ENCODE measurements around the gene TOP1.

TOP1 gene

GRCh38 chr20:41004531-41005360, 23.9 kb upstream of the TOP1 start:
- H3K4me1 ChIP-seq (ENCODE audit: insufficient read depth, insufficient read length): peaks cover 11% of the 10 kb centered on the region
- H3K4me3 ChIP-seq (ENCODE audit: insufficient read length, low read depth): no peak overlapping the region

DNA sequence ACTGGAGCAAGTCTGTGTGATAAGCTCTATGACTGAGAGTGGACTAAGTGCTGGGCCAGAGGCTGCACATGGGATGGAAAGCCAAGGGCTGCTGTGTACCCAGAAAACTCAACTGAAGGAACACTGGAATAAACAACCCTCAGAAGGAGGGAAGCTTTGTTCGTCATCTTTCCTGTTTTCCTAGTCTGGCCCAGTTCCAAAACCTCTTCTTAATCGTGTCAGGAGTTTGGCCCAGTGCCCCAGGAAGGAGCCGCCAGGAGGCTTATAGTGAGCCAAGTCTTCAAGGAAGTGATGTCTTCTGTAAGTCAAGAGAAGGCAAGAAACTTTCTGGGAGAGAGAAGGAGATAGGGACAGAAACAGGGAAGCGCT, 23.3 kb upstream of the TOP1 start:
- no peak overlapping the region for H3K9ac ChIP-seq (ENCODE audit: insufficient read length, low read depth)
- peaks cover 11% of the 10 kb centered on the region for H3K4me1 ChIP-seq (ENCODE audit: insufficient read depth, insufficient read length)
- no peak for DNase-seq (ENCODE audit: low read depth, low spot score)

More at GRCh38 chr20:41004531-41005360, 23.9 kb upstream of the TOP1 start:
- TF ChIP-seq YY1 (IDR thresholded peaks at IDR 0.05; ENCODE audit: insufficient read depth, insufficient read length) (no peak), ZNF274 (IDR thresholded peaks at IDR 0.05; ENCODE audit: low read depth, low read length) (no peak), SUZ12 (IDR thresholded peaks at IDR 0.05; ENCODE audit: extremely low read depth, insufficient read depth, insufficient read length) (no peak)
- Histone ChIP-seq H3K27me3 (ENCODE audit: insufficient read depth, insufficient read length) (no peaks in the 10 kb centered on the region), H3K36me3 (ENCODE audit: insufficient read depth, insufficient read length, low read length) (no peaks in the 10 kb centered on the region), H3K9me3 (ENCODE audit: insufficient read depth, low read length) (peaks cover 19% of the 10 kb centered on the region; the same call in 1 of the 2 replicates), H3K9ac (ENCODE audit: insufficient read length, low read depth) (no peak overlapping the region)
- no peak for DNase-seq (ENCODE audit: low read depth, low spot score)

DNA sequence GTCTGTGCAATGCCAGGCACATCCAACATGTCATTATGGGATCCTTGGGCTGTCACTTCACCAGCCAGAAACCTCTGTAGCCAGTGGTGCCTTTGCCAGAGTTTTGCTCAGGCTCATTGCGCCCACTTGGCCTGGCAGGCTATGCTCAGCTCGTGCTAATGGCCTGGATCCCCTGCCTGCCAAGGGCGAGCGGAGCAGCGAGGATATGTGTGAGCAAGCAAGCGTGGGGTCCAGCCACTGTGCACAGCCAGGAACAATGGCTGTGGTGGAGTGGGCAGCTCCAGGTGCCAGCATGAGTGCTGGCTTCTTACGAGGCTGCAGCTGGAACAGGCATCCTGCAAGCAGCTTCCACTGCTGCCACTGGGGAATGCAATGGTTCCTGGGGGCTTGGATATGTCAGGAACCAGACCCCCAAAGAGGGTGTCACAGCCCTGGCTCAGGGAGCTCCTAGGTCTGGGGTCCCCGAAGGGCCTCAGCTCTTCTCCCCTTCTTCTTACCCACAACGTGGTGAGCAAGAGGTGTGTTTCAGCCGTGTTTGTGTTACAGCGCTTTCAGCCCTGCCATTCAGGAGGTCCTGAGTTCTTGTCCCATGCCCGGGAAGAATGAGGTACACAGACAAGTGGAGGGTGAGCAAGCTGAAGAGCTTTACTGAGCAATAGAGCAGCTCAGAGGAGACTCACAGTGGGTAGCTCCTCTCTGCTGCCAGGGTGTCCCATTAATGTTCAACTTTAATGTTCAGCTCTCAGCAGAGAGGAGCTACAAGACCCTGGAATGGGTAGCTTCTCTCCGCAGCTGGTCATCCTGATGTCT, 22.3 kb upstream of the TOP1 start:
- Histone ChIP-seq H3K9ac (ENCODE audit: insufficient read length, low read depth) (no peak overlapping the region), H3K27me3 (ENCODE audit: insufficient read depth, insufficient read length) (no peaks in the 10 kb centered on the region), H3K4me1 (ENCODE audit: insufficient read depth, insufficient read length) (peaks cover 11% of the 10 kb centered on the region), H3K4me3 (ENCODE audit: insufficient read length, low read depth) (no peak overlapping the region), H3K9me3 (ENCODE audit: insufficient read depth, low read length) (peaks cover 19% of the 10 kb centered on the region; the same call in 1 of the 2 replicates), H3K36me3 (ENCODE audit: insufficient read depth, insufficient read length, low read length) (no peaks in the 10 kb centered on the region)
- DNase-seq (ENCODE audit: low read depth, low spot score): no peak
- TF ChIP-seq SUZ12 (IDR thresholded peaks at IDR 0.05; ENCODE audit: extremely low read depth, insufficient read depth, insufficient read length) (no peak), YY1 (IDR thresholded peaks at IDR 0.05; ENCODE audit: insufficient read depth, insufficient read length) (no peak), ZNF274 (IDR thresholded peaks at IDR 0.05; ENCODE audit: low read depth, low read length) (no peak)

More for the DNA sequence above, 23.3 kb upstream of the TOP1 start:
- Histone ChIP-seq H3K4me3 (ENCODE audit: insufficient read length, low read depth) (no peak overlapping the region), H3K9me3 (ENCODE audit: insufficient read depth, low read length) (peaks cover 19% of the 10 kb centered on the region; the same call in 1 of the 2 replicates), H3K27me3 (ENCODE audit: insufficient read depth, insufficient read length) (no peaks in the 10 kb centered on the region), H3K36me3 (ENCODE audit: insufficient read depth, insufficient read length, low read length) (no peaks in the 10 kb centered on the region)
- TF ChIP-seq SUZ12 (IDR thresholded peaks at IDR 0.05; ENCODE audit: extremely low read depth, insufficient read depth, insufficient read length): no peak

GRCh38 chr20:41006936-41007474, 21.6 kb upstream of the TOP1 start:
- Histone ChIP-seq H3K9me3 (ENCODE audit: insufficient read depth, low read length) (peaks cover 19% of the 10 kb centered on the region; the same call in 1 of the 2 replicates), H3K4me3 (ENCODE audit: insufficient read length, low read depth) (no peak overlapping the region), H3K36me3 (ENCODE audit: insufficient read depth, insufficient read length, low read length) (no peaks in the 10 kb centered on the region), H3K9ac (ENCODE audit: insufficient read length, low read depth) (no peak overlapping the region), H3K27me3 (ENCODE audit: insufficient read depth, insufficient read length) (no peaks in the 10 kb centered on the region), H3K4me1 (ENCODE audit: insufficient read depth, insufficient read length) (peaks cover 11% of the 10 kb centered on the region)
- DNase-seq (ENCODE audit: low read depth, low spot score): no peak
- TF ChIP-seq YY1 (IDR thresholded peaks at IDR 0.05; ENCODE audit: insufficient read depth, insufficient read length): no peak

DNA sequence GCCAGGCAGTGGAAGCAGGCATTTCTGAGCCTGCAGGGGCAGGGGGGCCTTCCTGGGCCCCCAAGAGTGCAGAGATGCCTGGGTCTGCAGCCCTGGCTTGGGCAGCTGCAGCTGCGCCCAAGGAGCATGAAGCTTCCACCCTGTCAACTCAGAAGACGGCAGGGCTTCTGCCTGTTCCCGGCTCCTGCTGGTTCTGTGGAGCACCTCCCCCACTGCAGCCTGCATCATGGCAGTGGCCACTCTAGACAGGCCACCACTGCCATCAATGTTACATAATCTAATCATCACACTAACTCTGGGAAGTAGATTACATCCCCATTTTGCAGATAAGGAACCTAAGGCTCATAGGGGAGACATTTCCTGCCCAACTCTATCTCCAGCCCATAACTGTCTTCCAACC, 21.1 kb upstream of the TOP1 start:
- no peak for DNase-seq (ENCODE audit: low read depth, low spot score)
- Histone ChIP-seq H3K9ac (ENCODE audit: insufficient read length, low read depth) (no peak overlapping the region), H3K27me3 (ENCODE audit: insufficient read depth, insufficient read length) (no peaks in the 10 kb centered on the region), H3K9me3 (ENCODE audit: insufficient read depth, low read length) (peaks cover 19% of the 10 kb centered on the region; the same call in 1 of the 2 replicates), H3K4me3 (ENCODE audit: insufficient read length, low read depth) (no peak overlapping the region), H3K4me1 (ENCODE audit: insufficient read depth, insufficient read length) (peaks cover 11% of the 10 kb centered on the region), H3K36me3 (ENCODE audit: insufficient read depth, insufficient read length, low read length) (no peaks in the 10 kb centered on the region)
- TF ChIP-seq ZNF274 (IDR thresholded peaks at IDR 0.05; ENCODE audit: low read depth, low read length) (no peak), YY1 (IDR thresholded peaks at IDR 0.05; ENCODE audit: insufficient read depth, insufficient read length) (no peak), SUZ12 (IDR thresholded peaks at IDR 0.05; ENCODE audit: extremely low read depth, insufficient read depth, insufficient read length) (no peak)

DNA sequence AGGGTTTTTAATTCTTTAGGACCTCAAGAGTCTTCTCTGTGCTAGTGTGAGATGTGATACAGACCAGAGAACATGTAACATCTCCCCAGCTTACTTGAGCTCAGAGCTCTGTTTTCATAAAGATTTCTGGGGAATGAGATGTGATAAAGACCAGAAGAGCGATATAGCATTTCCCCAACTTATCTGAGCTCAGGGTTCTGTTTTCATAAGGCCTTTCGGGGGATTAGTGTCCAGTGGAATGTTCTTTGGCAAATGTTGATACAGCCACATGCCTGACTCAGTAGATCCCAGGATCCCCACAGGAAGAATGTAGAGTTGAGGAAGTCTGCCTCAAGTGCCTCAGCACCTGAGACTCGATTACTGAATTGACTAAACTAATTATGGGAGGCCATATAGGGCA, 18.7 kb upstream of the TOP1 start:
- H3K9ac ChIP-seq (ENCODE audit: insufficient read length, low read depth): no peak overlapping the region
- H3K36me3 ChIP-seq (ENCODE audit: insufficient read depth, insufficient read length, low read length): no peaks in the 10 kb centered on the region
- no peak for TF ChIP-seq ZNF274 (IDR thresholded peaks at IDR 0.05; ENCODE audit: low read depth, low read length)
- no peak for TF ChIP-seq SUZ12 (IDR thresholded peaks at IDR 0.05; ENCODE audit: extremely low read depth, insufficient read depth, insufficient read length)
- TF ChIP-seq YY1 (IDR thresholded peaks at IDR 0.05; ENCODE audit: insufficient read depth, insufficient read length): no peak
- H3K4me3 ChIP-seq (ENCODE audit: insufficient read length, low read depth): no peak overlapping the region
- H3K27me3 ChIP-seq (ENCODE audit: insufficient read depth, insufficient read length): no peaks in the 10 kb centered on the region
- H3K4me1 ChIP-seq (ENCODE audit: insufficient read depth, insufficient read length): peaks cover 14% of the 10 kb centered on the region
- peaks cover 19% of the 10 kb centered on the region; the same call in 1 of the 2 replicates for H3K9me3 ChIP-seq (ENCODE audit: insufficient read depth, low read length)
- no peak for DNase-seq (ENCODE audit: low read depth, low spot score)

- TF ChIP-seq ZNF274 (IDR thresholded peaks at IDR 0.05; ENCODE audit: low read depth, low read length): no peak
- TF ChIP-seq YY1 (IDR thresholded peaks at IDR 0.05; ENCODE audit: insufficient read depth, insufficient read length): no peak
- TF ChIP-seq SUZ12 (IDR thresholded peaks at IDR 0.05; ENCODE audit: extremely low read depth, insufficient read depth, insufficient read length): no peak
- H3K9me3 ChIP-seq (ENCODE audit: insufficient read depth, low read length): peaks cover 9% of the 10 kb centered on the region; the same call in 1 of the 2 replicates
- DNase-seq (ENCODE audit: low read depth, low spot score): no peak
- peaks cover 14% of the 10 kb centered on the region for H3K4me1 ChIP-seq (ENCODE audit: insufficient read depth, insufficient read length)
- no peaks in the 10 kb centered on the region for H3K36me3 ChIP-seq (ENCODE audit: insufficient read depth, insufficient read length, low read length)
- H3K9ac ChIP-seq (ENCODE audit: insufficient read length, low read depth): no peak overlapping the region
- H3K4me3 ChIP-seq (ENCODE audit: insufficient read length, low read depth): no peak overlapping the region
- no peaks in the 10 kb centered on the region for H3K27me3 ChIP-seq (ENCODE audit: insufficient read depth, insufficient read length)
Measured at GRCh38 chr20:41011551-41012067, 17.0 kb upstream of the TOP1 start.
